HCT116 (cell line): ENCODE measurements around the gene SEPTIN8. TPM values are rescaled to one million over a fixed set of nuclear protein-coding genes. Genes with fewer than 3 reads are reported as not detected.

Source experiments
- ATAC-seq: fragments of 200-7000 bp; cut with Tn5 transposase; 2 replicates; pipeline ENCODE4 v1.9.1; 2020; ENCODE audit warnings: mild to moderate bottlenecking, moderate library complexity
- BruUV-seq: library from RNA; stranded (reverse); fragments of 400-500 nt; replicated peaks from 2 replicates; lab custom pipeline; 2021; lab: Mats Ljungman, UMichigan
- CTCF ChIA-PET: fragments of 300-600 bp; sonication (Branson Sonifier 250); formaldehyde crosslinking; loops from one replicate; lab custom pipeline; 2021; ENCODE audit warnings: antibody characterized with exemption; lab: Charles Lee
- POLR2A ChIA-PET: fragments of 300-600, 350-600 bp; sonication (Branson Sonifier 250); formaldehyde crosslinking; loops from one replicate; lab custom pipeline; 2021; ENCODE audit warnings: antibody characterized with exemption; lab: Charles Lee
- RAD21 ChIA-PET, 2 experiments: fragments of 300-600 bp; sonication (Branson Sonifier 250); formaldehyde crosslinking; loops; one replicate each; lab custom pipeline; 2023; ENCODE audit warnings: low total read pairs in 2 of 2; ENCODE audit not compliant: uncharacterized antibody in 2 of 2, unreplicated experiment in 2 of 2, low non-redundant PET in 1 of 2; lab: Charles Lee
- DNase-seq: peaks from one replicate; pipeline ENCODE4 v3.0.0-alpha.2; 2010; ENCODE audit warnings: low read depth, low spot score
- H2AFZ ChIP-seq: fragments of 200-600 bp; shearing (Covaris generic), sonication (generic); 2 replicates; pipeline ENCODE4 v1.6.1; 2017; ENCODE audit warnings: low read depth, mixed run types, mixed read lengths, antibody characterized with exemption, low read length; ENCODE audit not compliant: poor library complexity, severe bottlenecking
- H3K27ac ChIP-seq: 2 replicates; pipeline ENCODE4 v1.5.1; 2012; ENCODE audit warnings: low read depth, low read length
- H3K27me3 ChIP-seq: fragments of 200-600 bp; sonication (generic); 2 replicates; pipeline ENCODE4 v1.6.1; 2016; ENCODE audit warnings: mixed run types, low read length, mixed read lengths; ENCODE audit not compliant: insufficient read depth
- H3K36me3 ChIP-seq, 2 experiments: fragments of 200-500 bp in 1 of 2; fragments of 200-600 bp in 1 of 2; sonication (Bioruptor generic) in 1 of 2; sonication (generic) in 1 of 2; 2 replicates each; pipeline versions ENCODE4 v1.5.1 to v1.6.1; 2014 to 2016; ENCODE audit warnings: low read length in 2 of 2, inconsistent platforms in 1 of 2, mixed read lengths in 1 of 2, mixed run types in 1 of 2; ENCODE audit not compliant: insufficient read depth in 2 of 2, control insufficient read depth in 1 of 2
- H3K4me1 ChIP-seq, 2 experiments: fragments of 200-600 bp in 1 of 2; sonication (generic) in 1 of 2; 2 replicates each; pipeline versions ENCODE4 v1.5.1 to v1.6.1; 2012 to 2017; ENCODE audit warnings: low read length in 2 of 2, inconsistent platforms in 1 of 2, mild to moderate bottlenecking in 1 of 2, mixed read lengths in 1 of 2, mixed run types in 1 of 2, moderate library complexity in 1 of 2; ENCODE audit not compliant: insufficient read depth in 2 of 2, control insufficient read depth in 1 of 2
- H3K4me2 ChIP-seq: fragments of 200-600 bp; sonication (generic); 2 replicates; pipeline ENCODE4 v1.6.1; 2017; ENCODE audit warnings: mixed run types, low read length, mixed read lengths
- H3K4me3 ChIP-seq, 2 experiments: fragments of 200-600 bp in 1 of 2; sonication (generic) in 1 of 2; replicated peaks in 1 of 2; 2 replicates each; pipeline ENCODE4 v1.5.1; 2011 to 2016; ENCODE audit warnings: low read length in 2 of 2, control low read depth in 1 of 2, low read depth in 1 of 2, mild to moderate bottlenecking in 1 of 2, mixed read lengths in 1 of 2, mixed run types in 1 of 2
- H3K79me2 ChIP-seq: fragments of 200-600 bp; sonication (generic); 2 replicates; pipeline ENCODE4 v1.6.1; 2017; ENCODE audit warnings: mild to moderate bottlenecking, mixed run types, low read length, moderate library complexity, mixed read lengths; ENCODE audit not compliant: insufficient read depth
- H3K9ac ChIP-seq: fragments of 200-600 bp; sonication (generic); 2 replicates; pipeline ENCODE4 v1.6.1; 2016; ENCODE audit warnings: low read length, mixed read lengths
- H3K9me2 ChIP-seq: fragments of 200-600 bp; sonication (generic), shearing (Covaris generic); 2 replicates; pipeline ENCODE4 v1.6.1; 2017; ENCODE audit warnings: mixed run types, mild to moderate bottlenecking, moderate library complexity; ENCODE audit not compliant: insufficient read depth
- H3K9me3 ChIP-seq, 2 experiments: fragments of 200-500 bp in 1 of 2; fragments of 200-600 bp in 1 of 2; sonication (Bioruptor generic) in 1 of 2; sonication (generic) in 1 of 2; 2 replicates each; pipeline ENCODE4 v1.6.1; 2014 to 2017; ENCODE audit warnings: low read length in 2 of 2, mixed read lengths in 2 of 2, inconsistent platforms in 1 of 2, low read depth in 1 of 2, mild to moderate bottlenecking in 1 of 2, mixed run types in 1 of 2, moderate library complexity in 1 of 2; ENCODE audit not compliant: control insufficient read depth in 1 of 2, insufficient read depth in 1 of 2
- H4K20me1 ChIP-seq: fragments of 200-600 bp; sonication (generic), shearing (Covaris generic); 2 replicates; pipeline ENCODE4 v1.6.1; 2017; ENCODE audit warnings: mixed run types, mild to moderate bottlenecking, moderate library complexity; ENCODE audit not compliant: insufficient read depth
- ATF3 ChIP-seq: IDR thresholded peaks from 2 replicates; pipeline ENCODE4 v1.6.1; 2012
- CBX3 ChIP-seq: IDR thresholded peaks from 2 replicates; pipeline ENCODE4 v1.6.1; 2012; ENCODE audit warnings: low read depth
- CEBPB ChIP-seq: IDR thresholded peaks from 2 replicates; pipeline ENCODE4 v1.6.1; 2012; ENCODE audit warnings: low read depth
- EGR1 ChIP-seq: IDR thresholded peaks from 2 replicates; pipeline ENCODE4 v1.6.1; 2012; ENCODE audit warnings: low read depth
- ELF1 ChIP-seq: IDR thresholded peaks from 2 replicates; pipeline ENCODE4 v1.6.1; 2012; ENCODE audit warnings: low read depth, borderline replicate concordance
- FOSL1 ChIP-seq: IDR thresholded peaks from 2 replicates; pipeline ENCODE4 v1.6.1; 2012; ENCODE audit warnings: low read depth
- JUND ChIP-seq: IDR thresholded peaks from 2 replicates; pipeline ENCODE4 v1.6.1; 2012
- POLR2A ChIP-seq: IDR thresholded peaks from 2 replicates; pipeline ENCODE4 v1.7.0; 2011; ENCODE audit warnings: borderline replicate concordance; ENCODE audit not compliant: insufficient read depth, insufficient read length; ENCODE audit errors: extremely low read depth
- POLR2AphosphoS5 ChIP-seq: IDR thresholded peaks from 2 replicates; pipeline ENCODE4 v1.6.1; 2011; ENCODE audit warnings: mild to moderate bottlenecking, low read depth, low read length, moderate library complexity
- RAD21 ChIP-seq: IDR thresholded peaks from 2 replicates; pipeline ENCODE4 v1.6.1; 2012; ENCODE audit warnings: low read depth, mild to moderate bottlenecking
- TCF7L2 ChIP-seq: IDR thresholded peaks from 2 replicates; pipeline ENCODE4 v1.7.0; 2011; ENCODE audit warnings: borderline replicate concordance, inconsistent platforms; ENCODE audit not compliant: insufficient read depth, insufficient read length; ENCODE audit errors: extremely low read depth
- intact Hi-C: fragments of 100-400 bp; cut with micrococcal nuclease; formaldehyde crosslinking; loops from 2 replicates; pipeline ENCODE4 v1.10.0; 2022
- total RNA-seq: library from RNA; stranded (reverse); gene quantifications from one replicate; pipeline ENCODE4 v1.2.1, GENCODE V29; 2021; ENCODE audit not compliant: unreplicated experiment
- TF ChIP-seq, protein P1 (sequence below): IDR thresholded peaks from 2 replicates; pipeline ENCODE4 v1.6.1; 2011; ENCODE audit warnings: mild to moderate bottlenecking, low read length, moderate library complexity; ENCODE audit not compliant: insufficient replicate concordance; ENCODE audit errors: extremely low read depth
- TF ChIP-seq, protein P2 (sequence below): IDR thresholded peaks from 2 replicates; pipeline ENCODE4 v1.6.1; 2012; ENCODE audit warnings: low read depth

SEPTIN8 gene
- total RNA-seq, 1 experiment from 2014 or later = 34.6 TPM

GRCh38 chr5:132808448-132808847 is 31.4 kb upstream of the SEPTIN8 start:
- CTCF ChIA-PET = interaction anchor here (1.6 to 5.8 kb wide), 2 partner anchors 12 to 15 kb away, joined by 6 to 69 read pairs; no protein-coding TSS in a partner anchor
- no peaks in the 10 kb centered on the region for H4K20me1 ChIP-seq
- ATAC-seq = no peak
- no peak overlapping the region for H3K9ac ChIP-seq
- RAD21 ChIA-PET = no interaction called here
- H3K9me2 ChIP-seq = no peaks in the 10 kb centered on the region
- H3K27me3 ChIP-seq = no peaks in the 10 kb centered on the region
- H2AFZ ChIP-seq = no peak overlapping the region
- H3K79me2 ChIP-seq = no peaks in the 10 kb centered on the region
- intact Hi-C loops = no loop called here
- no peak for DNase-seq
- no peaks in the 10 kb centered on the region for H3K36me3 ChIP-seq
- POLR2A ChIA-PET = no interaction called here
- TF ChIP-seq CBX3 (no peak), FOSL1 (no peak), POLR2A (no peak), RAD21 (no peak), POLR2AphosphoS5 (no peak), EGR1 (no peak), ATF3 (no peak), TCF7L2 (no peak), JUND (no peak), CEBPB (no peak), ELF1 (no peak)
- TF ChIP-seq, protein P1, sequence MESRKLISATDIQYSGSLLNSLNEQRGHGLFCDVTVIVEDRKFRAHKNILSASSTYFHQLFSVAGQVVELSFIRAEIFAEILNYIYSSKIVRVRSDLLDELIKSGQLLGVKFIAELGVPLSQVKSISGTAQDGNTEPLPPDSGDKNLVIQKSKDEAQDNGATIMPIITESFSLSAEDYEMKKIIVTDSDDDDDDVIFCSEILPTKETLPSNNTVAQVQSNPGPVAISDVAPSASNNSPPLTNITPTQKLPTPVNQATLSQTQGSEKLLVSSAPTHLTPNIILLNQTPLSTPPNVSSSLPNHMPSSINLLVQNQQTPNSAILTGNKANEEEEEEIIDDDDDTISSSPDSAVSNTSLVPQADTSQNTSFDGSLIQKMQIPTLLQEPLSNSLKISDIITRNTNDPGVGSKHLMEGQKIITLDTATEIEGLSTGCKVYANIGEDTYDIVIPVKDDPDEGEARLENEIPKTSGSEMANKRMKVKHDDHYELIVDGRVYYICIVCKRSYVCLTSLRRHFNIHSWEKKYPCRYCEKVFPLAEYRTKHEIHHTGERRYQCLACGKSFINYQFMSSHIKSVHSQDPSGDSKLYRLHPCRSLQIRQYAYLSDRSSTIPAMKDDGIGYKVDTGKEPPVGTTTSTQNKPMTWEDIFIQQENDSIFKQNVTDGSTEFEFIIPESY = no peak
- TF ChIP-seq, protein P2, sequence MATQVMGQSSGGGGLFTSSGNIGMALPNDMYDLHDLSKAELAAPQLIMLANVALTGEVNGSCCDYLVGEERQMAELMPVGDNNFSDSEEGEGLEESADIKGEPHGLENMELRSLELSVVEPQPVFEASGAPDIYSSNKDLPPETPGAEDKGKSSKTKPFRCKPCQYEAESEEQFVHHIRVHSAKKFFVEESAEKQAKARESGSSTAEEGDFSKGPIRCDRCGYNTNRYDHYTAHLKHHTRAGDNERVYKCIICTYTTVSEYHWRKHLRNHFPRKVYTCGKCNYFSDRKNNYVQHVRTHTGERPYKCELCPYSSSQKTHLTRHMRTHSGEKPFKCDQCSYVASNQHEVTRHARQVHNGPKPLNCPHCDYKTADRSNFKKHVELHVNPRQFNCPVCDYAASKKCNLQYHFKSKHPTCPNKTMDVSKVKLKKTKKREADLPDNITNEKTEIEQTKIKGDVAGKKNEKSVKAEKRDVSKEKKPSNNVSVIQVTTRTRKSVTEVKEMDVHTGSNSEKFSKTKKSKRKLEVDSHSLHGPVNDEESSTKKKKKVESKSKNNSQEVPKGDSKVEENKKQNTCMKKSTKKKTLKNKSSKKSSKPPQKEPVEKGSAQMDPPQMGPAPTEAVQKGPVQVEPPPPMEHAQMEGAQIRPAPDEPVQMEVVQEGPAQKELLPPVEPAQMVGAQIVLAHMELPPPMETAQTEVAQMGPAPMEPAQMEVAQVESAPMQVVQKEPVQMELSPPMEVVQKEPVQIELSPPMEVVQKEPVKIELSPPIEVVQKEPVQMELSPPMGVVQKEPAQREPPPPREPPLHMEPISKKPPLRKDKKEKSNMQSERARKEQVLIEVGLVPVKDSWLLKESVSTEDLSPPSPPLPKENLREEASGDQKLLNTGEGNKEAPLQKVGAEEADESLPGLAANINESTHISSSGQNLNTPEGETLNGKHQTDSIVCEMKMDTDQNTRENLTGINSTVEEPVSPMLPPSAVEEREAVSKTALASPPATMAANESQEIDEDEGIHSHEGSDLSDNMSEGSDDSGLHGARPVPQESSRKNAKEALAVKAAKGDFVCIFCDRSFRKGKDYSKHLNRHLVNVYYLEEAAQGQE = no peak
- H3K27ac ChIP-seq = no peak overlapping the region
- H3K4me3 ChIP-seq = no peak overlapping the region
- H3K4me2 ChIP-seq = no peak overlapping the region
- H3K4me1 ChIP-seq = peaks cover 8 to 18% of the 10 kb centered on the region in 2 experiments
- H3K9me3 ChIP-seq = no peaks in the 10 kb centered on the region
- no TSS peak for BruUV-seq
